Astrocyte (in vitro differentiated cells and primary cell): ENCODE data around the gene TUBA4B. TPM values are rescaled to one million over a fixed set of nuclear protein-coding genes. Genes with fewer than 3 reads are reported as not detected.

Experiments
- DNase-seq: peaks from one replicate; pipeline ENCODE4 v3.0.0-alpha.2; 2010; ENCODE audit warnings: low read depth
- FAIRE-seq: peaks from 2 replicates; lab custom pipeline; 2011; peaks lifted over from hg19 to GRCh38; lab: Jason Lieb, UNC
- H2AFZ ChIP-seq: 2 replicates; pipeline ENCODE4 v1.6.0; 2012; ENCODE audit warnings: low read depth, low read length, inconsistent platforms
- H3K27ac ChIP-seq: 2 replicates; pipeline ENCODE4 v1.5.1; 2011; ENCODE audit warnings: low read depth, low read length, inconsistent platforms
- H3K27me3 ChIP-seq: 2 replicates; pipeline ENCODE4 v1.6.0; 2011; ENCODE audit warnings: low read length, inconsistent platforms; ENCODE audit not compliant: insufficient read depth
- H3K36me3 ChIP-seq: 2 replicates; pipeline ENCODE4 v1.5.1; 2011; ENCODE audit warnings: low read length, inconsistent platforms; ENCODE audit not compliant: insufficient read depth
- H3K4me1 ChIP-seq: 2 replicates; pipeline ENCODE4 v1.5.1; 2011; ENCODE audit warnings: low read length, inconsistent platforms; ENCODE audit not compliant: insufficient read depth
- H3K4me2 ChIP-seq: 2 replicates; pipeline ENCODE4 v1.6.0; 2012; ENCODE audit warnings: low read length, inconsistent platforms
- H3K4me3 ChIP-seq: 2 replicates; pipeline ENCODE4 v1.5.1; 2011; ENCODE audit warnings: low read depth, mild to moderate bottlenecking, low read length, inconsistent platforms; ENCODE audit not compliant: insufficient read depth
- H3K79me2 ChIP-seq: 2 replicates; pipeline ENCODE4 v1.6.0; 2012; ENCODE audit warnings: mild to moderate bottlenecking, low read length, inconsistent platforms; ENCODE audit not compliant: insufficient read depth
- H3K9ac ChIP-seq: 2 replicates; pipeline ENCODE4 v1.6.0; 2012; ENCODE audit warnings: mild to moderate bottlenecking, low read length, inconsistent platforms
- H3K9me3 ChIP-seq: 2 replicates; pipeline ENCODE4 v1.5.1; 2012; ENCODE audit warnings: low read depth, mild to moderate bottlenecking, low read length, inconsistent platforms; ENCODE audit not compliant: insufficient read depth
- H4K20me1 ChIP-seq: 2 replicates; pipeline ENCODE4 v1.6.0; 2012; ENCODE audit warnings: low read length, inconsistent platforms; ENCODE audit not compliant: insufficient read depth
- H3K27ac Mint-ChIP-seq: one replicate; pipeline ENCODE4 v1.8.0; 2021; ENCODE audit warnings: mild to moderate bottlenecking, mixed read lengths; ENCODE audit not compliant: unreplicated experiment
- H3K27me3 Mint-ChIP-seq: one replicate; pipeline ENCODE4 v1.8.0; 2021; ENCODE audit warnings: low read depth, mixed read lengths; ENCODE audit not compliant: unreplicated experiment
- H3K36me3 Mint-ChIP-seq: one replicate; pipeline ENCODE4 v1.8.0; 2021; ENCODE audit warnings: low read depth, mixed read lengths; ENCODE audit not compliant: unreplicated experiment
- H3K4me1 Mint-ChIP-seq: one replicate; pipeline ENCODE4 v1.8.0; 2021; ENCODE audit warnings: low read depth, mixed read lengths; ENCODE audit not compliant: unreplicated experiment
- H3K4me3 Mint-ChIP-seq: one replicate; pipeline ENCODE4 v1.8.0; 2021; ENCODE audit warnings: mild to moderate bottlenecking, moderate library complexity, mixed read lengths; ENCODE audit not compliant: unreplicated experiment
- H3K9me3 Mint-ChIP-seq: one replicate; pipeline ENCODE4 v1.8.0; 2021; ENCODE audit warnings: mild to moderate bottlenecking, mixed read lengths; ENCODE audit not compliant: unreplicated experiment
- EZH2 ChIP-seq: IDR thresholded peaks from 2 replicates; pipeline ENCODE4 v1.6.1; 2012; ENCODE audit warnings: mild to moderate bottlenecking, low read length, inconsistent platforms; ENCODE audit not compliant: insufficient read depth
- total RNA-seq: library from RNA; stranded (reverse); gene quantifications from 2 replicates; pipeline ENCODE4 v1.2.1, GENCODE V29; 2021
- TF ChIP-seq, protein P1 (sequence below): IDR thresholded peaks from 2 replicates; pipeline ENCODE4 v1.5.1; 2011; ENCODE audit warnings: low read depth, mild to moderate bottlenecking, inconsistent platforms, low read length, moderate library complexity; ENCODE audit not compliant: insufficient read depth

TUBA4B gene
- total RNA-seq, 1 donor from 2014 or later, result not detected

DNA sequence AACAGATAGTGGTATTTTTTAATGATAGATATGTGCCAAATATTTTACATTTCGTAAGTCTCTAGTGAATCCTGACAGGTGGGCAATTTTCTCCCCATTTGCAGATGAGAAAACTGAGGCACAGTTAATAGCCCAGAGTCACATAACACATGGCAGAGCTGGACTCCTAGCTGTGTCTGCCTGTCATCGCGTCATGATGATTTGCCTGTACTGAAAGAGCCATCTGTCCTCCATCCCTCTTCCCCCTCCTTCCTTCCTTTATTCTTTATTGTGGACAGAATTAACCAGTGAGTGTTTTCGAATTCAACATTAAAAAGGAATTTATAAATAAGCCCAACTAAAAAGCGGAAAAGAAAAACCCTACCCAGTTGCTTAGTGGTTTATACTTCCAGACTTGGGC lies 29.3 kb downstream of the TUBA4B start:
- Histone ChIP-seq H3K9me3 (no peaks in the 10 kb centered on the region), H2AFZ (no peak overlapping the region), H3K4me1 (peaks cover 33% of the 10 kb centered on the region), H3K36me3 (peaks cover 2% of the 10 kb centered on the region), H3K4me2 (no peak overlapping the region), H3K27ac (no peak overlapping the region), H3K27me3 (no peaks in the 10 kb centered on the region), H3K4me3 (no peak overlapping the region), H3K9ac (no peak overlapping the region), H4K20me1 (peaks cover 4% of the 10 kb centered on the region), H3K79me2 (peaks cover 13% of the 10 kb centered on the region)
- peaks cover 18% of the 10 kb centered on the region for H3K36me3 Mint-ChIP-seq
- no peak for TF ChIP-seq EZH2
- TF ChIP-seq, protein P1, sequence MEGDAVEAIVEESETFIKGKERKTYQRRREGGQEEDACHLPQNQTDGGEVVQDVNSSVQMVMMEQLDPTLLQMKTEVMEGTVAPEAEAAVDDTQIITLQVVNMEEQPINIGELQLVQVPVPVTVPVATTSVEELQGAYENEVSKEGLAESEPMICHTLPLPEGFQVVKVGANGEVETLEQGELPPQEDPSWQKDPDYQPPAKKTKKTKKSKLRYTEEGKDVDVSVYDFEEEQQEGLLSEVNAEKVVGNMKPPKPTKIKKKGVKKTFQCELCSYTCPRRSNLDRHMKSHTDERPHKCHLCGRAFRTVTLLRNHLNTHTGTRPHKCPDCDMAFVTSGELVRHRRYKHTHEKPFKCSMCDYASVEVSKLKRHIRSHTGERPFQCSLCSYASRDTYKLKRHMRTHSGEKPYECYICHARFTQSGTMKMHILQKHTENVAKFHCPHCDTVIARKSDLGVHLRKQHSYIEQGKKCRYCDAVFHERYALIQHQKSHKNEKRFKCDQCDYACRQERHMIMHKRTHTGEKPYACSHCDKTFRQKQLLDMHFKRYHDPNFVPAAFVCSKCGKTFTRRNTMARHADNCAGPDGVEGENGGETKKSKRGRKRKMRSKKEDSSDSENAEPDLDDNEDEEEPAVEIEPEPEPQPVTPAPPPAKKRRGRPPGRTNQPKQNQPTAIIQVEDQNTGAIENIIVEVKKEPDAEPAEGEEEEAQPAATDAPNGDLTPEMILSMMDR, result no peak
- no peaks in the 10 kb centered on the region for H3K9me3 Mint-ChIP-seq
- H3K27me3 Mint-ChIP-seq, result no peaks in the 10 kb centered on the region
- FAIRE-seq (no peak), DNase-seq (no peak)
- H3K4me3 Mint-ChIP-seq, result no peak overlapping the region
- H3K4me1 Mint-ChIP-seq, result peaks cover 45% of the 10 kb centered on the region
- H3K27ac Mint-ChIP-seq, result no peak overlapping the region

DNA sequence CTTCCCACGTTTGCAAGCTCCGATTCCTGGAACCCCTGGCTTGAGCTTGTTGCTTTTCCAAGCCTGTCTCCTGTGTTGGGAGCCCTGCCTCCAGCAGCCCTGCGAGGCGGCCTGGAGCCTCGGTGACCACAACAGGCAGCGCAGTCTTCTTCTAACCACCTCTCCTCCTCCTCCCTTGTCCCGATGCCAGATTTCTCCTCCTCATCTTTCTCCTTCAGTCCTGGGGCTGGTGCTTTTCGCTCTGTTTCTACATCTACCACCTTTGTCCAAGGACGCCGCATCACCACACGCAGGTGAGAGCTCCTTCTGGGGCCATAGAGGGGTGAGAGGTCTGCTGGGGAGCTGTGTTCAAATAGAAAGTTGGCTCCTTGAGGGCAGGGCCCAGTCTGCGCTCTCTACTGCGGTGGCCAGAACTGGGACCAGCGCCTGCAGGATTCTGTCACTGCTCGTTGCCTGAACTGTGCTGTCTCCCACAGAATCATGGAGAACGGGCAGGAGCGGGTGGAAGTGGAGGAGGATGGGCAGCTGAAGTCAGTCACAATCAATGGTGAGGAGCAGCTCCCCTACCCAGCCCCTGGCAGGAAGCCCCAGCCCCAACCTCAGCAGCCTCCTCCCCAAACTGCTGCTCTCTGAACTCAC lies 30.0 kb downstream of the TUBA4B start:
- TF ChIP-seq EZH2, result no peak
- TF ChIP-seq, protein P1, result no peak
- Mint-ChIP-seq H3K9me3 (no peaks in the 10 kb centered on the region), H3K36me3 (peaks cover 18% of the 10 kb centered on the region), H3K4me1 (peaks cover 42% of the 10 kb centered on the region), H3K27me3 (no peaks in the 10 kb centered on the region), H3K4me3 (no peak overlapping the region), H3K27ac (no peak overlapping the region)
- Histone ChIP-seq H3K9me3 (no peaks in the 10 kb centered on the region), H3K4me1 (peaks cover 27% of the 10 kb centered on the region), H3K27ac (no peak overlapping the region), H2AFZ (no peak overlapping the region), H3K4me2 (no peak overlapping the region), H4K20me1 (peaks cover 4% of the 10 kb centered on the region), H3K27me3 (no peaks in the 10 kb centered on the region), H3K9ac (no peak overlapping the region), H3K36me3 (peaks cover 2% of the 10 kb centered on the region), H3K4me3 (no peak overlapping the region), H3K79me2 (peaks cover 13% of the 10 kb centered on the region)
- FAIRE-seq, result no peak
- DNase-seq, result no peak
